LNCAP (cell line): Measurements from ENCODE around the gene KLHL13.

Source experiments
- TF ChIP-seq, protein P1 (sequence below): fragments of 450-650 bp; IDR thresholded peaks from 2 replicates; pipeline ENCODE4 v1.5.1; 2017; ENCODE audit warnings: mild to moderate bottlenecking

KLHL13 gene

DNA sequence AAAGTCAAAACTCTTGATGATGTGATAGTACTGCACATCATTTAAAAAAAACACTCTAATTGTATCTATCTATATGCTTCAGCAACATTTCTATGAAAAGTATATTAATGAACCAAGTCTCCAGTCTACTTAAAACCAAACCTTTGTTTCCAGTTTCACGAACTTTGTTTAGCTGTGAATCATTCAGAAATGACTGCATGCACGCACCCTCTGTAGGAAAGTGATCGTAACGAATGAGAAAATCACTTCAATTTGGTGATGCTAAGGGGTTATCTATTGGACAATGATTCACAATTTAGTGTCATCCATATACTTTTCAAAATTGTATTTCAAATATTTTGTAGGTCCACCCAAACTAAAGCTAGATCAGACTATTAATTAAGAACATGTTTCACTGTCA lies 157.6 kb downstream of the KLHL13 start:
- TF ChIP-seq, protein P1, sequence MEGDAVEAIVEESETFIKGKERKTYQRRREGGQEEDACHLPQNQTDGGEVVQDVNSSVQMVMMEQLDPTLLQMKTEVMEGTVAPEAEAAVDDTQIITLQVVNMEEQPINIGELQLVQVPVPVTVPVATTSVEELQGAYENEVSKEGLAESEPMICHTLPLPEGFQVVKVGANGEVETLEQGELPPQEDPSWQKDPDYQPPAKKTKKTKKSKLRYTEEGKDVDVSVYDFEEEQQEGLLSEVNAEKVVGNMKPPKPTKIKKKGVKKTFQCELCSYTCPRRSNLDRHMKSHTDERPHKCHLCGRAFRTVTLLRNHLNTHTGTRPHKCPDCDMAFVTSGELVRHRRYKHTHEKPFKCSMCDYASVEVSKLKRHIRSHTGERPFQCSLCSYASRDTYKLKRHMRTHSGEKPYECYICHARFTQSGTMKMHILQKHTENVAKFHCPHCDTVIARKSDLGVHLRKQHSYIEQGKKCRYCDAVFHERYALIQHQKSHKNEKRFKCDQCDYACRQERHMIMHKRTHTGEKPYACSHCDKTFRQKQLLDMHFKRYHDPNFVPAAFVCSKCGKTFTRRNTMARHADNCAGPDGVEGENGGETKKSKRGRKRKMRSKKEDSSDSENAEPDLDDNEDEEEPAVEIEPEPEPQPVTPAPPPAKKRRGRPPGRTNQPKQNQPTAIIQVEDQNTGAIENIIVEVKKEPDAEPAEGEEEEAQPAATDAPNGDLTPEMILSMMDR: no peak

DNA sequence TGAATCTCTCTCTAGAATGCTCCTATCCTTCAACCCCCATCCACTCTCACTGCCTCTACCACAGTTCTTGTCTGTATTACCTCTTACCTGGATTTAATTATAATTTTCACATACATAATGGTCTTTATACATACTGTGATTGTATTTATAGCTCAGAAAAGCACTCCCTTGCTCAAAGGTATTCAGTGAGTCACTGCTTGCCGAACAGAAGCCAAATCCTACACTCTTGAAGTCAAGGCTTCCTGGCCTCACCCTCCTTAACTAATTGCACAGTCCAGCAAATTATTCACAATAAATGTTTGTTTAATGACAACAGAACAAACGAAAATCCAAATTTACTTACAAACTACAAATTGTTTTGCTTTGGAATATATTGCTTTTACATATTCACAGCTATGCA lies 159.5 kb downstream of the KLHL13 start:
- TF ChIP-seq, protein P1: no peak

DNA sequence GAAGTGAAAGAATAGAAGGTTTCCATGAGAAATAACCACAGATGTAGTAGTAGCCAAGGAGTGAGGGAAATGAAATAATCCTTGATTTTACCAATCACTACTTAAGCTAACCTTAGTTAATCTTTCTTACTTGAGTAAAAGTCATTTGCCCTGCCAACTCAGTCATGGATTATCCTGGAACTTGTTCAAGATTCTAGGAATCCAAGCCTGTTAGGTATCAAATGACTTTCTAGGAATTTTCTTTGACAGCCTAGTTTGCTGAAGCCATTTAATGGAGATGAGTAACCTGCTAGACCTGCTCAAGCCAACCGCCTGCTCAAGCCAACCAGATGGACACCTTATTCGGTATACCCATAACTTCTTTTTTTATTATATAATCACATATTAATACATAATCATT lies 180.5 kb downstream of the KLHL13 start:
- TF ChIP-seq, protein P1: no peak

DNA sequence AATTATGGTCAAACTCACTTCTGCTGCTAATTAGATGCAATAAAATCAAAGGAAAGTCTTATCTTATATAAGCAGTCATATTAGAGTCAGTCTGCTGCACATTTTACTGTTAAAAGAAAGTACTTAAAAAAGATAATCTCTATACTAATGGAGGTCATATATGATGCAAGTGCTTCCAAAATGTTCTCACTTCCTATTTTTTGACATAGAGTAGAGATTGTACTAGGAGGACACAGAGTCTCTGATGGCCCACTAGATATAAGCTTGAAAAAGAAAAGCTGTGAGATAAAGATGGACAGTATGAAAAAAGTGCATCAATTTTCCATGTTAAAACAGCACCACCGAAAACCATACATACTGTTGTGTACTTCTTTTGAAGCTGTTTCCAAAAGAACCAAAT lies 196.9 kb downstream of the KLHL13 start:
- TF ChIP-seq, protein P1: no peak

DNA sequence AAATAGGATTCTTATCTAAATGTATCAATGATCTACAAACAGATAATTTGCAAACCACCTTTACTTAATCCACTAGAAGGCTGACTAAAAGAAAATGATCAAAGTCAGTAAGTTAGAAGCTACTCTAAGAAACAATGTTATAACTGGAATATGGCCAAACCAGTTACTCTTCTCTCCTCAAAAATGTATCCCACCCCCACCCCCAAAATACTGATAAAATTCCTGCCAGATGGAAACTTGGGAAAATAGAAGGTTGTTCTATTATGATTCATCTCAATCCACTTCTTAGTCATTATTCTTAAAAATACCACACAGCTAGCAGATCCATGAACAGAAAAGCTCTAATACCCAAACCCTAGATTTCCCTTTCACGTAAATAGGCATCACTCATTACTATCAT lies 206.4 kb downstream of the KLHL13 start:
- TF ChIP-seq, protein P1: no peak

DNA sequence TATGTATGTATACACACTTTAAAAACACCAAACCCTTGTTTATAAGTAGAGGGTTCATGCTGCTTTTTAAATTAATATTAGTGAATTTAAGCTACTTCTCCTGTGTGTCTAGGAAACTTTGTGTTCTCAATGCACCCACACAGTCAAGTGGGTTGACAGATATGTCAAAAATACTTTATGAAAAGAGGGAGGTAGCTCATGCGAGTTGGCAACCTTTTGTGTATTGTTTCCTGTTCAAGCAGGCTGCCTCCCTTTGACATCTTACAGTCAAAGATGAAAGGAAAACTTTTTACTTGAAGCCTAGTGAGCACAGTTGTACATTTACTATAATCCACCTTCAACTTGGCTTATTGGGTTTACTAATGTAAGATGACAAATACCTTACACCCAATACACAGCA lies 218.4 kb downstream of the KLHL13 start:
- TF ChIP-seq, protein P1: no peak

DNA sequence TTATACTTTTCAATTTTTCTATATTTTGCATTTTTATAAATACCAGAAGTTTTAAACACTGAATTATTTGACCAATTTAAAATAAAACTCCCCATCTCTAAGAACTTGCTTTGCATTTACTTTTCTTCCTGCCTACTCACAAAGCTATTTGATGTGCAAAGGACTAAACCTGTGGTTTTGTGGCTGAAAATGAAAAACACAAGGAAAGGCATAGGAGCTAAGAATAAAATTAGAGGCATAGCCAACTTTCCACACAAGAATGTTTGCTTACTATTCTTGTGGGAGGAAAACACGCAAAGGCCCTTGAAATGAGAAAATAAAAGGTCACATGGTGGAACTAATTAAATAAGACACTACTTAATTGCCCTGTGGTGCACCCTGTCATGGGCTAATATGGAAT lies 221.2 kb downstream of the KLHL13 start:
- TF ChIP-seq, protein P1: no peak

DNA sequence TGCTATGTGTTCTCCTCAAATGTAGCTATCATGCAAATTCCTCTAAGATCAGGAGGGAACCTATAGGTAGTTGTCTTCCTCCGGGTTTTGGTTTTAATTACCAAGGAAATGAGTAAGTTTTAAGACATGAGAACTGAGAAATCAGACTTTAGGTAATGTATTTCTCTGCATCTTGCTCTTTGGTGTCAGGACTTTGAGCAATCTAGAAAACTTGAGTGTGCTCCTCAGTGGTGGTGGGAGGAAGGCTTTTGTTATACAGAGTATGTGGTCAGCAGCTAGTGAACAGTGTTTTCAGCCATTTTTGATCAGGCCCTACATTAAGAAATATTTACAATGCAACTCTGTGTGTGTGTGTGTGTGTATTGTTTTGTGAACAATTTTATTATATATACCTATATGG lies 224.1 kb downstream of the KLHL13 start:
- TF ChIP-seq, protein P1: no peak
